Adrenal gland (tissue), 5 donors: ENCODE data around the gene BORCS8.

Source experiments
- CTCF ChIP-seq, 6 experiments: fragments of 450-650 bp in 4 of 6; fragments of 200-600 bp in 2 of 6; sonication (generic) in 1 of 6; IDR thresholded peaks; 1 replicate in 5 of 6; 2 replicates in 1 of 6; pipeline versions ENCODE4 v1.5.1 to v1.8.0; 2016 to 2021; ENCODE audit warnings: antibody characterized with exemption in 6 of 6, mild to moderate bottlenecking in 2 of 6, moderate library complexity in 1 of 6
- POLR2A ChIP-seq, 2 donors: fragments of 450-650 bp; IDR thresholded peaks; one replicate each; pipeline ENCODE4 v1.6.1; 2017; ENCODE audit warnings: antibody characterized with exemption in 2 of 2, mild to moderate bottlenecking in 2 of 2, moderate library complexity in 1 of 2
- donor health status: DM: no; HTN: no; CAD: no.

DNA sequence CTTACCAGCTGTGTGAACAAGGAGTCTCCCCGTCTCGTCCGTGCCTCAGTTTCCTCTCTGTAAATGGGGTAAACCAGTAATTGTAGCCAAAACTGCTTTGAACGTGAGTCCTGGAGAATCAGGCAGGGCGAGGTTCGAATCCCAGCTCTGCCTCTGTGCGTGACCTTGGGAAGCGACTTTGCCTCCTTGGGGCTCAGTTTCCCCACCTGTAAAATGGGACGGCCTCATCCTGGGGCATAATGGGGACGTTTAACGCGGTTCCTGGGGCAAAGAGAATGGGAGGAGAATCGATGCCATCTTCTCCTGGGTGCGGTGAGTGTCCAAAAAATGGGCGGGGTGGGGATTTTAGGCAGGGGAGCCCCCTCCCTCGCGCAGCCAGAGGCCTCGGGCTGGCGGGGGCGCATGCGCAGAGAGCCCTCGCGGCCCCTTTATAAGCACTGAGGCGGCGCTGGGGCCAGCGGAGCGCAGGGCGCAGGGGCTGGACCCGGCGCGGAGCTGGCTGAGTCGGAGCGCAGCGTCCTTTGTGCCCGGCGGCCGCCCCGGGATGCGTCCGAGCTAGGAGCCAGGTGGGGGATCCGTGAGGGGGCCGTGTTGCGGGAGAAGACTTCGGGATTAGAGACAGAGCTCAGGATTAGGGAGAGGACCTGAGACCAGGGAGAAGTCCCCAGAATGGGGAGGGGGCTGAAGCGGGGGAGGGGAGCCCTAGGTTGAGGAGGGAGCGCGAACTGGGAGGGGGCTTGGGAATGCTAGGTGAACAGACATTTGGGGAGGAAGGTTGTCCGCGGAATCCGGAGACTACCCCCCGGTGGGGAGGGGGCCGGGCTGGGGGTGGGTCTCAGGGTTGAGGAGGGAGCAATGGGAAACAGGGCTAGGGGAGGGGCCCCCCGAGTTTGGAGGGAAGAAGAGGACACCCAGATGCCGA is 19.8 kb upstream of the BORCS8 start, which contains the start of gene NCAN:
- no peak for TF ChIP-seq CTCF (IDR thresholded peaks at IDR 0.05)
- TF ChIP-seq POLR2A (IDR thresholded peaks at IDR 0.05): no peak
